HL-60/S4 treated with phorbol 12-myristate 13-acetate at 8.2 ng/mL for 4 days and 3 days (cell line): ENCODE data around the gene FASLG.
"Not testable (repeated sequence)": the region's sequence is repeated elsewhere in the genome, so short reads cannot be mapped to it uniquely, and the experiment has no call there.

Experiments used
- in situ Hi-C: fragments of 300-500 bp; cut with MboI; formaldehyde crosslinking; loops from 2 replicates; pipeline ENCODE4 v1.15.0; 2022; ENCODE audit warnings: low sequenced_read_pairs

Gene FASLG

GRCh38 chr1:172679000-172679772 lies 20.3 kb downstream of the FASLG start:
- in situ Hi-C loops, result no loop called here

- in situ Hi-C loops, result no loop called here
These were observed 21.3 kb downstream of the FASLG start for GRCh38 chr1:172680244-172680643.

- in situ Hi-C loops, result no loop called here
These were observed 21.9 kb downstream of the FASLG start for GRCh38 chr1:172680733-172681275.

- in situ Hi-C loops, result no loop called here
These were observed 23.9 kb downstream of the FASLG start for GRCh38 chr1:172682812-172683211.

GRCh38 chr1:172686143-172686542 lies 27.2 kb downstream of the FASLG start:
- in situ Hi-C loops, result no loop called here

- in situ Hi-C loops, result not testable (repeated sequence)
These were observed 29.7 kb downstream of the FASLG start for GRCh38 chr1:172688428-172689085.

- in situ Hi-C loops, result not testable (repeated sequence)
These were observed 32.0 kb downstream of the FASLG start for GRCh38 chr1:172690925-172691324.

GRCh38 chr1:172697534-172698002 lies 38.7 kb downstream of the FASLG start:
- in situ Hi-C loops, result no loop called here

- in situ Hi-C loops, result no loop called here
These were observed 39.3 kb downstream of the FASLG start for GRCh38 chr1:172698224-172698623.

- in situ Hi-C loops, result no loop called here
These were observed 40.2 kb downstream of the FASLG start for GRCh38 chr1:172699111-172699510.

GRCh38 chr1:172699695-172700227 lies 40.9 kb downstream of the FASLG start:
- in situ Hi-C loops, result loop anchor here (10.0 kb wide), 1 partner anchor 85 kb away; no protein-coding TSS in a partner anchor

- in situ Hi-C loops, result loop anchor here (10.0 kb wide), 1 partner anchor 86 kb away; no protein-coding TSS in a partner anchor
These were observed 41.7 kb downstream of the FASLG start for GRCh38 chr1:172700556-172700955.

- in situ Hi-C loops, result loop anchor here (10.0 kb wide), 1 partner anchor 89 kb away; no protein-coding TSS in a partner anchor
These were observed 45.1 kb downstream of the FASLG start for GRCh38 chr1:172704001-172704400.

GRCh38 chr1:172704420-172705210 lies 45.7 kb downstream of the FASLG start:
- in situ Hi-C loops, result loop anchor here (10.0 kb wide), 1 partner anchor 90 kb away; no protein-coding TSS in a partner anchor

GRCh38 chr1:172708452-172708851 lies 49.5 kb downstream of the FASLG start:
- in situ Hi-C loops, result loop anchor here (10.0 kb wide), 1 partner anchor 94 kb away; no protein-coding TSS in a partner anchor

GRCh38 chr1:172711558-172711957 lies 52.7 kb downstream of the FASLG start:
- in situ Hi-C loops, result no loop called here

GRCh38 chr1:172713466-172713865 lies 54.6 kb downstream of the FASLG start:
- in situ Hi-C loops, result no loop called here
